GM18519 (cell line): ENCODE measurements around the gene WFDC11.
"Not testable (repeated sequence)": the region's sequence is repeated elsewhere in the genome, so short reads cannot be mapped to it uniquely, and the experiment has no call there.

Source experiments
- ATAC-seq: cut with Tn5 transposase; IDR thresholded peaks from one replicate; pipeline ENCODE4 v1.9.1; 2021; ENCODE audit warnings: mild to moderate bottlenecking, moderate library complexity; ENCODE audit not compliant: unreplicated experiment, low FRiP score

Gene WFDC11

DNA sequence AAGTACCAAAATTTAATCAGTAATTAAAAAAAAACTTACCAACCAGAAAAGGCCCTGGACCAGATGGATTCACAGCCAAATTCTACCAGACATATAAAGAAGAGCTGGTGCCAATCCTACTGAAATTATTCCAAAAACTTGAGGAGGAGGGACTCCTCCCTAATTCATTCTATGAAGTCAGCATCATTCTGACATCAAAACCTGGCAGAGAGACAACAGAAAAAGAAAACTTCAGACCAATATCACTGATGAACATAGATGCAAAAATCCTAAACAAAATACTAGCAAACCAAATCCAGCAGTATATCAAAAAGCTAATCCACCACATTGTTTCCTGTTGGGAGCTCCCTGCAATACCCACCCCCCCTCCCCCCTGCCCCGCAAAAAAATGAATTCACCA is at the start of gene WFDC11:
Gene WFDC11, minus strand, starts transcription at position 101 of the 400 bp plus-strand sequence. CDS start 19,639 bp downstream, outside the sequence.
- ATAC-seq = no peak

GRCh38 chr20:45716141-45716688 is 46.2 kb upstream of the WFDC11 start:
- not testable (repeated sequence) for ATAC-seq

DNA sequence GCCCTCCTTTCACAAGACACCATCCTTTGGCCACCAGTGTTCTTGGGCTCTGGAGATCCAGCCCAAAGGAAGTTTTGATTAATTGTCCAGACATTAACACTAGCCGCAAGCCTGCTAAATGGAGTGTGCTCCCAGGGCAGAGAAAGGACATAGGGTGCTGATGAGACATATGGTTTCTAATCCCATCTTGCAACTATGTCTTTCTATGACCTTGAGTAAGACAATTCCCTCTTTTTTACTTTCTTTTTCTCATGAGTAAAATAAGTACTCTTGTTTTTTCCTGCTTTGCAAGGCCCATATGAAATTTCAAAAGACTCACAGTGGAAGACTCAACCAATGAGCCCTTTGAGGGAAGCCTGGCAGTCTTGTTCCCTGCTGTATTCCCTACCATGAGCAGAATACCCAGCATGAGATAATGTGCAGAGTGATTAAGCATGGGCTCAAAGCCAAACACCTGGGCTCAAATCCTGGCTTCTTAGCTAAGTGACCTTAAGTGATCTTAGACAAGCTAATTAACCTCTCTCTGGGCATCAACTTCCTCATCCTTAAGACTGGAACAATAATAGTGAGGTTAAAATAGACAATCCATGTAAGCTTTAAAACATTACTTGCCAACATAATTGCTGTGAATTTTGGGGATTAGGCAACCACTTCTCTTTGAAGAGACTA is 35.1 kb upstream of the WFDC11 start, which contains the start of gene WFDC10B:
Gene WFDC10B, minus strand, starts transcription at position 51 of the 669 bp plus-strand sequence. CDS start 19,027 bp downstream, outside the sequence.
- no peak for ATAC-seq

- no peak for ATAC-seq
Measured at GRCh38 chr20:45701873-45702272, 31.8 kb upstream of the WFDC11 start, which contains the start of gene WFDC13. TSS of gene WFDC13 (plus strand) at chr20:45702038. CDS start at chr20:45702124, 86 bp downstream.

DNA sequence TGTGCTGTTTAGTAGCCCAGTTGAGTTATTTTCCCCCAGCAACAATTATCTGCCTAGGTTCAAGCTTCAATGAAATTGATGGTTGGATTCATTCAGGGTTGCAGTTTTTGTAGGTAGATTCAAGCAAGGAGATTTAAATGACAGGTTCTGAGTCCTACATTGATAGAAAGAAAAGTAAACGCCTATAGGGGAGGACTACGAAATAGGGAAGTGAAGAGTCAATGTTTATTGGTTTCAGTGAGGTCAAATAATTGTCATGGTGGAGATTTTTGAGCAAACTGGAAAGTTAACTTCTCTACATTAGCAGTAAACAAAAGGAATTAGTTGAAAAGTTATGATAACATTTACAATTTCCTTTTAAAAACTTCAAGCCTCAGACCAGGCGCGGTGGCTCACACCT is 31.1 kb upstream of the WFDC11 start:
- no peak for ATAC-seq

DNA sequence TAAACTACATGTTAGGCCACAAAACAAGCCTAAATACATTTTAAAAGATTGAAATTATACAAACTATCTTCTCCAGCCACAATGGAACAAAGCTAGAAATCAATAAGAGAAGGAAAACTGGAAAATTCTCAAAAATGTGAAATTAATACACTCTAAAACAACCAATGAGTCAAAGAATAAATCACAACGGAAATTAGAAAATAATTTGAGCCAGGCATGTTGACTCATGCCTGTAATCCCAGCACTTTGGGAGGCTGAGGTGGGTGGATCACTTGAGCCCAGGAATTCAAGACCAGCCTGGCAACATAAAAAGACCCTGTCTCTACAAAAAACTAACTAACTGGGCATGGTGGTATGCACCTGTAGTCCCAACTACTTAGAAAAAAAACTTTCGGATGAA is 25.5 kb upstream of the WFDC11 start:
- no peak for ATAC-seq

GRCh38 chr20:45693346-45693745 is 23.3 kb upstream of the WFDC11 start:
- ATAC-seq = not testable (repeated sequence)

- ATAC-seq = no peak
Measured at GRCh38 chr20:45685896-45686295, 15.9 kb upstream of the WFDC11 start.

DNA sequence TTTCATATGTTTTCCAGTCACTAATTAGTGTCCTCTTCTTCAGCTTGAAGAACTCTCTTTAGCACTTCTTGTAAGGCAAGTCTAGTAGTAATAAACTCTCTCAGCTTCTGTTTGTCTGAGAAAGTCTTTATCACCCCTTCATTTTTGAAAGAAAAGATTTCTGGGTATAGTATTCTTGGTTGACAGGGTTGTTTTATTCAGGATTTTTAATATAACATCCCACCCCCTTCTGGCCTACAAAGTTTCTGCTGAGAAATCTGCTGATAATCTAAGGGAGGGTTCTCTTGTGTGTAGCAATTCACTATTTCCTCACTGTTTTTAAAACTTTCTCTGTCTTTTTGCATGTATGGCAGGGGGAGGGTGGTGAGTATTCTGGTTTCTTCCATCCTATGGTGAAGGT is 9.6 kb upstream of the WFDC11 start:
- ATAC-seq = no peak

- ATAC-seq = no peak
Measured at GRCh38 chr20:45672765-45673164, 2.7 kb upstream of the WFDC11 start.

- ATAC-seq = not testable (repeated sequence)
Measured at GRCh38 chr20:45657038-45657437, 13.0 kb downstream of the WFDC11 start.

DNA sequence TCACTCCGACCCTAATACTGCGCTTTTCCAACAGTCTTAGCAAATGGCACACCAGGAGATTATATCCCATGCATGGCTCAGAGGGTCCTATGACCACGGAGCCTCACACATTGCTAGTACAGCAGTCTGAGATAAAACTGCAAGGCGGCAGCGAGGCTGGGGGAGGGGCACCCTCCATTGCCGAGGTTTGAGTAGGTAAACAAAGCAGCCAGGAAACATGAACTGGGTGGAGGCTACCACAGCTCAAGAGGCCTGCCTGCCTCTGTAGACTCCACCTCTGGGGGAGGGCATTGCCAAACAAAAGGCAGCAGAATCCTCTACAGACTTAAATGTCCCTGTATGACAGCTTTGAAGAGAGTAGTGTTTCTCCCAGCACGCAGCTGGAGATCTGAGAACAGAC is 18.3 kb downstream of the WFDC11 start:
- ATAC-seq = not testable (repeated sequence)

GRCh38 chr20:45649312-45649863 is 20.7 kb downstream of the WFDC11 start:
- ATAC-seq = no peak

GRCh38 chr20:45647441-45648050 is 22.5 kb downstream of the WFDC11 start:
- no peak for ATAC-seq

- no peak for ATAC-seq
Measured at GRCh38 chr20:45646875-45647274, 23.2 kb downstream of the WFDC11 start.

- ATAC-seq = not testable (repeated sequence)
Measured at GRCh38 chr20:45645869-45646268, 24.2 kb downstream of the WFDC11 start.

DNA sequence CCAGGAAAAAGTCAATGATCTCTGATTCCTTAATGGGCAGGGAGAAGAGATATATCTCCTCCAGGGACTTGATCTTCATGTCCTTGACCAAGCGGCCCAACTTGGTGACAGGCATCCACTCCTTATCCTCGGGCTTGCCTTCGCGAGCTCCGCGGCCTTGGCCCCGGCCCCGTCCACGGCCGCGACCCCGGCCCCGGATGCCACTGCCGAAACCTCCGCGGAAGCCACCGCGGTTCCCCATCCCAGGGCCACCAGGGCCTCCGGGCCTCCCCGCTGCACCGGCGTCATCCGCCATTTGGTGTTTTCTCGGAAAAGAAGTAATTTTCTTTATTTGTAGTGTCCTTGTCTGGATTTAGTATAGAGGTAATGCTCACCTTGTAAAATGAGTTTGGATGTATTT is 29.0 kb downstream of the WFDC11 start:
- not testable (repeated sequence) for ATAC-seq

DNA sequence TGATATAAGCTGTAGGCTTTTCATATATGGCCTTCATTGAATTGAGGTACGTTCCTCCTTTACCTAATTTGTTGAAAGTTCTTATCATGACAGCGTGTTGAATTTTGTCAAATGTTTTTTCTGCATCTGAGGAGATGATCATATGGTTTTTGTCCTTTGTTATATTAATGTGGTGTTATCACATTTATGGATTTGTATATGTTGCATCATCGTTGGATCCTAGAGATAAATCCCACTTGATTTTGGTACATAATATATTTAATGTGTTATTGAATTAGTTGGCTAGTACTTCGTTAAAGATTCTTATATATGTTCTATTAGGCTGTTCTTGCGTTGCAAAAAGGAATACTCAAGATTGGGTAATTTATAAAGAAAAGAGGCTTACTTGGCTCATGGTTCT is 30.4 kb downstream of the WFDC11 start:
- ATAC-seq = no peak

DNA sequence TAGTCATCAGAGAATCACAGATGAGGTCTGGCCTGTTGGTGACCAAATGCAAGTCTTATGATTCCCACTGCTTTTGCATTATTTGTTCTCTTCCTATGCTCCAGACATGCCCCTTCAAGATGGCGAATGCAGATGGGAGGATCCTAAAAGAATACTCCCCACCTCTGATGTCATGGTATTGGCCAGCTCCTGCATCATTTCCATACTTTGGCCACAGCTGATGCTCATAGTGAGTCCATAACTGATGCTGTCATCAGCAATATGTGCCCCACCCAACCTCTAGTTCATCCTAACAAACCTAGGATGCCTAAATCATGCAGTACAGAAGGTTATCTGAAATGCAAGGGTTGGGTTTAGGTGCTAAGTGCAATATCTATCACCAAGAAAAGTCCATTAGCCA is 33.5 kb downstream of the WFDC11 start:
- no peak for ATAC-seq

DNA sequence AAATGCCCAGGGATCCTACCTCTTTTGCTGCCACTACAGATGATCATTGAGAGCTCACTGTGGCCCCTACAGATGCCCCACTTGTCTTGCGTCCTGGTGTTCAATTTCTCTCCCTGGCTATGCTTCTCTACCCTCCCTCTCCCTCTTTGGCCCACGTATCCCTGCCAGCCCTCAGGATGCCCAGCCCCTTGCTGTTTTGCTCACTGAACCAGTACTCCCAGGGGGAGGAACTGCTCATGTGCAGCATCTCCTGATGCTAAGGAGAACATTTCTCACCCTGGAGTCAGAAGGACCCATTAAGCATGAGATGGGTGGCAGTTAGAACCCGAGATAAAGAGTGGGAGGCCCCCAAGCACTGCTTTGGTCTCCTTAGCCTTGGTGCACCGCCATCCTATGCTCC is 38.9 kb downstream of the WFDC11 start, which contains the start of gene WFDC9:
Gene WFDC9, minus strand, starts transcription at position 101 of the 400 bp plus-strand sequence. CDS start 21,103 bp downstream, outside the sequence.
- no peak for ATAC-seq

GRCh38 chr20:45630371-45630770 is 39.7 kb downstream of the WFDC11 start:
- no peak for ATAC-seq
